ENCODE data around the gene TNNT3.
"Not testable (repeated sequence)": the region's sequence is repeated elsewhere in the genome, so short reads cannot be mapped to it uniquely, and the experiment has no call there.

TNNT3 gene

DNA sequence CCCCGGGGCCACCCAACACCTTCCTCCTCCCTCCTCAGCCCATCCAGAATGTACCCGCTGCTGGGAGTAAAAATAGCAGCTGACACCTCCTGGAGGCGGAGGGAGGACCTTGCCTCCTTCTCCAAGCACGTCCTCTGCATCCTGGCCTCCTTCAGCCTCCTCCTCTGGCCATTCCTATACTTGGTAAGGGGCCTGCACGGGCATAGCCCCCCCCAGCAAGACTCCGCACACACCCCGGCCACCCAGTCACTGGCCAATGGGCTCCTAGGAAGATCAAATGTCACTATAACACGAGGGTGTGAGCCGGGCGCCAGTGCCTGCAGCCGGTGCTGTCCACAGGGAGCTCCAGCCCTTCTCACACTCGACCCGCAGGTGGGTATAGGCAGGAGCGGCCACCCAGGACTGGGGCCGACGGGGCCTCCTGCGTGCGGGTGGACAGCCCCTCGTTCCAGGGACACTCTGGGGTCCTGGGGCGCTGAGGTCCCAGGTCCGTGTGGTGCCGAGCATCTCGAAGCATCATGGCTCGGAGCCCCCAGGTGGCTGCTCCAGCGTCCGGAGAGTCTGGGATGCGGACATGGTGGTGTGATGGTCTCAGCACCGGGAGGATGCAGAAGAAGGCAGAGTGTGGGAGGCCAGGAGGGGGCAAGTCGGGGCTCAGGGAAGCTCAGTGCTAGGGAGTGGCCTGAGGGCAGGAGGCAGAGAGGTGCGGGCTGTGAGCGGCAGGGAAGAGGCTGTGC is at the start of gene TNNT3:
Gene TNNT3, plus strand, starts transcription at position 313 of the 737 bp plus-strand sequence. CDS start 3,172 bp downstream, outside the sequence.
- Mint-ChIP-seq H3K36me3 (ENCODE audit: low read depth) (peaks cover 3% of the 10 kb centered on the region), H3K27me3 (ENCODE audit: low read depth) (no peaks in the 10 kb centered on the region), H3K27ac (no peak within 1 kb of the TSS), H3K4me1 (ENCODE audit: low read depth) (peaks cover 6% of the 10 kb centered on the region), H3K9me3 (no peaks in the 10 kb centered on the region), H3K4me3 (no peak within 1 kb of the TSS)
- no peak for DNase-seq (ENCODE audit: low spot score)

DNA sequence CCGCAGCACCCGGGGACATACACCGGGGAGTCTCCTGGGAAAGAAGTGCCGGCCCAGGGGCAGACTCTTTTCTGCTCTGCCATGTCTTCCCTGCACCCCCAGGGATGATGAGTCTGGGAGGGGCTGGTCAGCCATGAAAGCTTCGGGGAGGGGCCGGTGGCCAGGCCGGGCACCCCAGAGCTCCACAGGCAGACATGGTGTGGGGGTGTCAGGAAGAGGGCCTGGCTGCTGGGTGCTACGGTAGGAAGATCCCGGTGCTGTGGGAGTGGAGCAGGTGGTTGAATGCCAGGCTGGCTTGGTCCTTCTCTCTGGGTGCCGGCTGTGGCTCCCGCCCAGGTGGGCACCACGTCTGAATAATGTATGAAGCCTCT is 49.2 kb upstream of the TNNT3 start:
- Mint-ChIP-seq H3K9me3 (no peaks in the 10 kb centered on the region), H3K4me1 (ENCODE audit: low read depth) (peaks cover 24% of the 10 kb centered on the region), H3K27me3 (ENCODE audit: low read depth) (no peaks in the 10 kb centered on the region), H3K36me3 (ENCODE audit: low read depth) (peaks cover 9% of the 10 kb centered on the region), H3K27ac (no peak overlapping the region), H3K4me3 (peak overlapping the region; percentile 68)
- DNase-seq (ENCODE audit: low spot score) = no peak

DNA sequence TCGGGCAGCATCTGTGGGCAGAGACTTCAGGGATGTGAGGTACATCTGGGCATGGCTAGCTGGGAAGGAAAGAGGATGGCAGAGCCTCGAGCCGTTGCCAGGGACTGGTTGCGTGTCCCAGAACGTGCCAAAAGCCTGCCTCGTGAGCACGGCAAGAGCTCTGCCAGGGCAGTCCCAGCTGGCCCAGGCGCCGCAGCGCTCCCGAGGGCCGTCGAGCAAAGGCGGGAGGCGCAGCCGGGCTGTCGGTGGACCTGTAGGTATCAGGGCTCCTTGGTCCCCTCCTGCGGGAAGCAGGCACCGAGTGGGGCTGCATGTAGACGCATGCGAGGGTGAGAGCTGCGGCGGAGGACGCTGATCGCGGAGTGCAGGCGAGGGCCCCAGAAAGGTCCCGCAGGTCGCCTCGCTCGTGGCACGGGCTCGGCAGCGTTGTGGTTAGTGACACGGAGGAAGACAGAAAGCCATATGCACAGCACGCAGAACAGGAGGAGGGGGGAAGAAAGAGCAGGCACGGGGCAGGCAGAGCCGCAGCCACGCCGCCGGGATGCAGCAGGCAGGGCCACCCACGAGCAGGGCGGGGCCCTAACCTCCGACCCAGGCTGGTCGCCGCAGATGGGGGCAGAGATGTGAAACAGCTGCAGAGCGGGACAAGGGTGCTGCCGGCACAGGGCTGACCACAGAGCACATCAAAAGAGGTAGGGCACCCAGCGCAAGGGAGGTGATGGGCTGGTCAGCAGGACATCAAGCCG is 48.6 kb upstream of the TNNT3 start:
- peaks cover 11% of the 10 kb centered on the region for H3K36me3 Mint-ChIP-seq (ENCODE audit: low read depth)
- DNase-seq (ENCODE audit: low spot score) = no peak
- H3K27ac Mint-ChIP-seq = peak overlapping the region; percentile 73
- H3K9me3 Mint-ChIP-seq = no peaks in the 10 kb centered on the region
- H3K4me3 Mint-ChIP-seq = peak overlapping the region; percentile 68
- H3K4me1 Mint-ChIP-seq (ENCODE audit: low read depth) = peaks cover 24% of the 10 kb centered on the region
- no peaks in the 10 kb centered on the region for H3K27me3 Mint-ChIP-seq (ENCODE audit: low read depth)

DNA sequence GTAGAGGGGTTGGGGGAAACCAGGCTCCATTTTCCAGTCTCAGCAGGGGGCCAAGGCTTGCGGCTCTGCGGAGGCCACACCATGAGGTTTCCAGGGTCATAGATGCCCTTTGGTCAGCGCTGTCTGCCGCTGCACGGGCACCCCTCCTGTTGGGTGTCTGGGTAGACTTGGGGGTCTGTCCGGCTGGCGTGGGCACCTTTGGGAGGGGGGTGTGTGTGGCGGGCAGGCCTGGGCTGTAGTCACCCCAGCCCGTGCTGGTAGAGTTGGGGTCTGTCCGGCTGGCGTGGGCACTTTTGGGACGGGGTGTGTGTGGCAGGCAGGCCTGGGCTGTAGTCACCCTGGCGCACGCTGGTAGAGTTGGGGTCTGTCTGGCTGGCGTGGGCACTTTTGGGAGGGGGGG is 48.0 kb upstream of the TNNT3 start:
- no peak for DNase-seq (ENCODE audit: low spot score)
- peaks cover 11% of the 10 kb centered on the region for H3K36me3 Mint-ChIP-seq (ENCODE audit: low read depth)
- H3K27ac Mint-ChIP-seq = peak overlapping the region; percentile 31
- H3K4me3 Mint-ChIP-seq = no peak overlapping the region
- H3K4me1 Mint-ChIP-seq (ENCODE audit: low read depth) = peaks cover 24% of the 10 kb centered on the region
- H3K9me3 Mint-ChIP-seq = no peaks in the 10 kb centered on the region
- H3K27me3 Mint-ChIP-seq (ENCODE audit: low read depth) = no peaks in the 10 kb centered on the region

DNA sequence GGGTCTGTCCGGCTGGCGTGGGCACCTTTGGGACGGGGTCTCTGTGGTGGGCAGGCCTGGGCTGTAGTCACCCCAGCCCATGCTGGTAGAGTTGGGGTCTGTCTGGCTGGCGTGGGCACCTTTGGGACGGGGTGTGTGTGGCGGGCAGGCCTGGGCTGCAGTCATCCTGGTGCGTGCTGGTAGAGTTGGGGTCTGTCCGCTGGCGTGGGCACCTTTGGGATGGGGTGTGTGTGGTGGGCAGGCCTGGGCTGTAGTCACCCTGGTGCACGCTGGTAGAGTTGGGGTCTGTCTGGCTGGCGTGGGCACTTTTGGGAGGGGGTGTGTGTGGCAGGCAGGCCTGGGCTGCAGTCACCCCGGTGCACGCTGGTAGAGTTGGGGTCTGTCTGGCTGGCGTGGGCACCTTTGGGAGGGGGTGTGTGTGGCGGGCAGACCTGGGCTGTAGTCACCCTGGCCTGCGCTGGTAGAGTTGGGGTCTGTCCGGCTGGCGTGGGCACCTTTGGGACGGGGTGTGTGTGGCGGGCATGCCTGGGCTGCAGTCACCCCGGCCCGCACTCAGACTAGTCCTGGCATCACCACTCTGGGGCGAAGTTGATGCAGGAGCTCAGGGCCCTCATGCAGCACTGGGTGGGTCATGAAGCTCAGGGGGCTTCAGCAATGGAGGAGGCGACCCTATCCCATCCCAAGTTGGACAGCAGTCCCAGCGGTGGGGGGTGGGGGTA is 47.1 kb upstream of the TNNT3 start:
- H3K4me3 Mint-ChIP-seq = no peak overlapping the region
- peaks cover 11% of the 10 kb centered on the region for H3K36me3 Mint-ChIP-seq (ENCODE audit: low read depth)
- H3K27ac Mint-ChIP-seq = no peak overlapping the region
- no peak for DNase-seq (ENCODE audit: low spot score)
- no peaks in the 10 kb centered on the region for H3K27me3 Mint-ChIP-seq (ENCODE audit: low read depth)
- H3K4me1 Mint-ChIP-seq (ENCODE audit: low read depth) = peaks cover 24% of the 10 kb centered on the region
- no peaks in the 10 kb centered on the region for H3K9me3 Mint-ChIP-seq

DNA sequence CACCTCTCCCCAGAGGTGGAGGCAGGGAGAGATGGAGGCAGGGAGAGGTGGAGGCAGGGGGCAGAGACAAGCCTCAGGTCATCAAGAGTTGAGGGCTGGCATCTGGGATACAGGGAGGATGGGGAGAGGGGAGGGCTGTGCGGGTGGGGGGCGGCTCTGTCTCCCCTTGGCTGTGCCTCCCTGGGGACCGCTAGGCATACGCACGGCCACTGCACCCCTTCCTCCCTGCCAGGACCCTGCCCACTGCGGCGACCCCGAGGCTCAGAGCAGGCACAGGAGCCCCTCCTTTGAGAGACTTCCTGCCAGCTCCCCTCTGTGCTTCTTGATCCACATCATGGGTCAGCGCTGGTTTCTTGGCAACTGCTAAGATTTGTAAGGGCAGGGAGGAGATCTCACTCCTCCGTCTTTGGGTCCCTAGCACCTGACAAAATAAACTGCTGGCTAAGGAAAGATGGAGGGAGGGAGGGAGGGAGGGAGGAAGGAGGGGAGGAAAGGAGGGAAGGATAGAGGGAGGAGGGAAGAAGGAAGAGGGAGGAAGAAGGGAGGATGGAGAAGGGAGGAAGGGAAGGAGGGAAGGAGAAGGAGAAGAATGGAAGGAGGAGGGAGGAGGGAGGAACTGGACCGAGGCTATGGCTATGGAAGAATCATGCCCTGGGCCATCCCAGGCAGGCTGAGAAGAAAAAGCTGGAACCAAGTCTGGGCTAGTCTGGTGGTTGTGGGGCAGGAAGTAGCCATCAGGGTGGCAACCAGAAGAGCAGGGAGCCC is 46.3 kb upstream of the TNNT3 start:
- Mint-ChIP-seq H3K36me3 (ENCODE audit: low read depth) (peaks cover 11% of the 10 kb centered on the region), H3K27ac (peak overlapping the region; percentile 74), H3K9me3 (no peaks in the 10 kb centered on the region), H3K4me1 (ENCODE audit: low read depth) (peaks cover 24% of the 10 kb centered on the region), H3K4me3 (no peak overlapping the region), H3K27me3 (ENCODE audit: low read depth) (no peaks in the 10 kb centered on the region)
- no peak for DNase-seq (ENCODE audit: low spot score)

DNA sequence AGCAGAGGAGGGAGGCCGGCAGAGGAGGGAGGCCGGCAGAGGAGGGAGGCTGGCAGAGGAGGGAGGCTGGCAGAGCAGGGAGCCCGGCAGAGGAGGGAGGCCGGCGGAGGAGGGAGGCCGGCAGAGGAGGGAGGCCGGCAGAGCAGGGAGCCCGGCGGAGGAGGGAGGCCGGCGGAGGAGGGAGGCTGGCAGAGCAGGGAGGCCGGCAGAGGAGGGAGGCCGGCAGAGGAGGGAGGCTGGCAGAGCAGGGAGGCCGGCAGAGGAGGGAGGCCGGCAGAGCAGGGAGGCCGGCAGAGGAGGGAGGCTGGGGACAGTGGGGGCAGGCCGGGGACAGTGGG is 45.7 kb upstream of the TNNT3 start:
- peaks cover 24% of the 10 kb centered on the region for H3K4me1 Mint-ChIP-seq (ENCODE audit: low read depth)
- H3K27ac Mint-ChIP-seq = peak overlapping the region; percentile 74
- not testable (repeated sequence) for H3K4me3 Mint-ChIP-seq; DNase-seq (ENCODE audit: low spot score); H3K27me3 Mint-ChIP-seq (ENCODE audit: low read depth); H3K9me3 Mint-ChIP-seq
- H3K36me3 Mint-ChIP-seq (ENCODE audit: low read depth) = peaks cover 11% of the 10 kb centered on the region

DNA sequence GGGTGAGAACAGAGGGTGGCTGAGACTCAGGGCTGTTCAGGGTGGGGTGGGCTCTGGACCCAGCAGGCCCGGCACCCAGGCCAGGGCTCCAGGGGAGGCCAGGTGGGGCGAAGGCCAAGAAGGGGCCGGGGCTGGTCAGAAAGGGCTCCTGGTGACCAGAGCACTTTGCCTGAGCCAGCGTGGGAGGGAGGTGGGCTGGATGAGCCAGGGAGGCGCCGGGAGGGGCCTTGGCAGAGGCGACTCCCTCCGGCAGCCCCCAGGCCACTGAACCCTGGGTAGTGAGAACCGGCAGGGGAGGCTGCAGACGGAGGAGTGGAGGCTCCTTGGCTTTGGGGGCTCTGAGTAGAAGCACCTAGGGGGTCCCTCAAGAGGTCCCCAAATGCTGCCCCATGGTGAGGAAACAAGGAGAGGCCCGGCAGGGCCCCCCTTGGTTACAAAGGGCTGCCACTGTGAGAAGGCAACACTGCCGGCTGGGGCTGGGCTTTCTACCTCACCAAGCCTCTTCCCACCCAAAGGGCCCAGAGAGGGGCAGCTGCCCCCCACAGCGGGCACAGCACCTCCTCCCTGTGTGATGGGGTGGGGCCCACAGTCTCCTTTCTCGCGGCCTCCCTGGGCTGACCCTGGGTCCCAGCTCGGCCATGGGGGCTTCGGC is 44.9 kb upstream of the TNNT3 start:
- not testable (repeated sequence) for DNase-seq (ENCODE audit: low spot score); H3K4me3 Mint-ChIP-seq; H3K27me3 Mint-ChIP-seq (ENCODE audit: low read depth); H3K27ac Mint-ChIP-seq; H3K9me3 Mint-ChIP-seq; H3K36me3 Mint-ChIP-seq (ENCODE audit: low read depth)
- peaks cover 17% of the 10 kb centered on the region for H3K4me1 Mint-ChIP-seq (ENCODE audit: low read depth)

DNA sequence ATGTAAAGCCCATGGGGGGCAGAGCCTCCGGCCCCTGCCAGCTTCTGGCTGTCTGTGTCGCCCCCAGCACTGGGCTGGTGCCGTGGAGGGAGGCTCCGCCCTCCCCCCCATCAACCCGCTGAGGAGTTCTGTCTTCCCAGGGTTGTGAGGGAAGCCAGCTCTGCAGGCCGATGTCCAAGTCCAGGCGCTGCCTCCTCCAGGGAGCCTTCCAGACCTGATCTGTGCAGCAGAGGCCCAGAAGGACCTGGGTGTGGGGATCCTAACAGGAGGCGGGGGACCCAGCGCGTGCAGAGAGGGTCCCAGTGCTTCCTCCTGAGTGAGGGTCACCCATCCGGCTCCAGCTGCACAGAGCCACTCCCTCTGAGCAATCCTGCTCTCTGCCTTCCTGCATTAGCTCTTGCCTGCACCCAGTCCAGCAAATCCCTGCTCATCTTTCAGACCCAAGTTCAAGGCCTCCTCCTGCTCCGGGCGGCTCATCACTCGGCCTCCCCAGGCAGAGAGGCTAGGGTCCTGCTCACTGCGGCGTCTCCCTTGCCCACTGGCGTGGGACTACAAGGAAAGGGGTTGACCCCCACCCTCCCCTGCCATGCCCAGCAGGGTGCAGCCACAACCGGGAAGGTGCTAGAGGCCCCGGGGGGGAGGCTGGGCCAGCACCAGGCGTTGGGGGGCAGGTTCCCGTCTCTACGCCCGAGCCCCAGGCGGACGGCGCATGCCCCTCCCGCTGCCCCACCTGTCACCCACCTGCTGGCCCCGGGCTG is 44.2 kb upstream of the TNNT3 start:
- peaks cover 9% of the 10 kb centered on the region for H3K36me3 Mint-ChIP-seq (ENCODE audit: low read depth)
- H3K27ac Mint-ChIP-seq = peak overlapping the region; percentile 69
- no peak overlapping the region for H3K4me3 Mint-ChIP-seq
- H3K4me1 Mint-ChIP-seq (ENCODE audit: low read depth) = peaks cover 16% of the 10 kb centered on the region
- no peak for DNase-seq (ENCODE audit: low spot score)
- no peaks in the 10 kb centered on the region for H3K27me3 Mint-ChIP-seq (ENCODE audit: low read depth)
- H3K9me3 Mint-ChIP-seq = no peaks in the 10 kb centered on the region

DNA sequence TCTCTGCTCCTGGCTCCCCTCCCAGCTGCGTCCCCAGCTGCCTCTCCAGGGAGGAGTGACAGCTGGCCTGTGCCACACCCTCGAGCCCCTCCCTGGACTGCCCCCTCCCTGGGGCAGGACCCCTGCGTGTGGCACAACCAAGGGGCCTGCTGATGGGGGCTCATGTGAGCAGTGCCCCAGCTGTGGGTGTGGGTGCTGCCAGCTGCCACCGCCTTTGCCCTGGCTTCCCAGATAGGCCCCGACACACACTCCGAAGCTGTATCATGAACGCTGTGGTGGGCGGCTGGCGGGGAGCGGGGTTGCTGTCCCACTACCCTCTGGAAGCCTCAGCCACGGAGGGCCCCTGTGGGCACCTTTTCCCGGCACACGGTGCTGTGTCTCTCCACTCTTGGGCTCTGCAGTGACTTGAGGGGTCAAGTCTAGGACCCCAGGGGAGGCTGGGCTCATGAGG is 43.6 kb upstream of the TNNT3 start:
- H3K9me3 Mint-ChIP-seq; H3K27me3 Mint-ChIP-seq (ENCODE audit: low read depth); DNase-seq (ENCODE audit: low spot score); H3K36me3 Mint-ChIP-seq (ENCODE audit: low read depth); H3K27ac Mint-ChIP-seq; H3K4me1 Mint-ChIP-seq (ENCODE audit: low read depth); H3K4me3 Mint-ChIP-seq: not testable (repeated sequence)

DNA sequence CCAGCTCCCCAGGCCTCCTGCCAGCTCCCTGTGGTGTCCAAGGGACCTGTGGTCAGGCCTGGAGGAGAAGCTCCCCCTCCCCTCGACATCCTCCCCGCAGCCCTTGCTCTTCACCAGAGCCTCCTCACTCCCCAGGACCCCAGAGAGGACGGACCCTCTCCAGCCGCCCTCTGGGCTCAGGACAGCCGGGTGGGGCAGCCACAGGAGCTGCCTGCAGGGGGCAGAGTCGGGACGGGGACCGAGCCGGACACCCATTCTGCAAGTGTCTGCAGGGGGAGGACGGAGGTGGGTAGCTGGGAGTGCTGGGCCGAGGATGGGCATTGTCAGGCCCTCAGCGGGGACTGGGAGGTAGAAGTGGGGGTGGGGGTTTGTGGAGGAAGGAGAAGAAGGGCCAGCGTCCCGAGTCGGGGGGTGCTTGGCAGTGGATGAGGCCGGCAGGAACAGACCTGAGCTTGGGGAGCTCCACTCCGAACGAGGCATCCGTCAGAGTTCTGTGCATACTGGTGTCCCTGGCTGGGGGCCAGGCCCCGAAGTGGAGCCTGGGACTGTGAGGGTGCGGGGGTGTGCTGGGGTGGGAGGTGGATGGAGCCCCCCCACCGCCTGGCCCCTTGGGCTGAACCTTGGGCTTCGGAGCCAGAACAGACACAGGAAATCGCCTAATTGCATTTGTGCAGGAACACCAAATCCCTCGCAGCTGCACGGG is 43.0 kb upstream of the TNNT3 start:
- Mint-ChIP-seq H3K9me3 (no peaks in the 10 kb centered on the region), H3K4me1 (ENCODE audit: low read depth) (peaks cover 6% of the 10 kb centered on the region), H3K4me3 (no peak overlapping the region), H3K27ac (no peak overlapping the region), H3K27me3 (ENCODE audit: low read depth) (no peaks in the 10 kb centered on the region), H3K36me3 (ENCODE audit: low read depth) (peaks cover 5% of the 10 kb centered on the region)
- DNase-seq (ENCODE audit: low spot score) = no peak

All from T-helper 2 cell treated with Interferon-gamma antibody and Interleukin-4, amounts not matched to agents 5 μg/mL and 100 μg/mL, for 36 hours (primary cell).